Fibroblast of pulmonary artery (primary cell): ENCODE measurements around the gene ADCYAP1.

Experiments
- DNase-seq: peaks from one replicate; pipeline ENCODE4 v3.0.0-alpha.2; 2010; ENCODE audit warnings: low read depth
- H3K4me3 ChIP-seq: replicated peaks from 2 replicates; pipeline ENCODE4 v1.5.1; 2011; ENCODE audit warnings: low read depth, mild to moderate bottlenecking, control low read depth, low read length, moderate library complexity
- CTCF ChIP-seq: IDR thresholded peaks from 2 replicates; pipeline ENCODE4 v1.5.1; 2011; ENCODE audit warnings: mild to moderate bottlenecking, control low read depth, low read length, inconsistent platforms; ENCODE audit errors: missing control alignments

ADCYAP1 gene

GRCh38 chr18:908758-909724 lies 4.4 kb downstream of the ADCYAP1 start:
- peak; percentile 18 for DNase-seq
- peak overlapping the region; percentile 40 for H3K4me3 ChIP-seq
- no peak for TF ChIP-seq CTCF

GRCh38 chr18:910247-910646 lies 5.6 kb downstream of the ADCYAP1 start:
- TF ChIP-seq CTCF = no peak
- DNase-seq = no peak

GRCh38 chr18:911025-911424 lies 6.4 kb downstream of the ADCYAP1 start:
- H3K4me3 ChIP-seq = no peak overlapping the region
- DNase-seq = no peak
- TF ChIP-seq CTCF = no peak

More at GRCh38 chr18:910247-910646, 5.6 kb downstream of the ADCYAP1 start:
- no peak overlapping the region for H3K4me3 ChIP-seq

GRCh38 chr18:911486-911885 lies 6.8 kb downstream of the ADCYAP1 start:
- no peak overlapping the region for H3K4me3 ChIP-seq
- DNase-seq = no peak
- no peak for TF ChIP-seq CTCF

- TF ChIP-seq CTCF = no peak
- H3K4me3 ChIP-seq = no peak overlapping the region
- no peak for DNase-seq
Measured at GRCh38 chr18:916562-916961, 11.9 kb downstream of the ADCYAP1 start.

GRCh38 chr18:919078-919477 lies 14.4 kb downstream of the ADCYAP1 start:
- H3K4me3 ChIP-seq = no peak overlapping the region
- DNase-seq = no peak
- no peak for TF ChIP-seq CTCF
